Endothelial cell of umbilical vein (primary cell): ENCODE results near the gene PPM1M.

Experiments
- EZH2 ChIP-seq: IDR thresholded peaks from 2 replicates; pipeline ENCODE4 v1.6.1; 2012; ENCODE audit warnings: borderline replicate concordance, low read depth, mild to moderate bottlenecking, moderate library complexity, low read length, inconsistent platforms; ENCODE audit not compliant: severe bottlenecking
- JUN ChIP-seq: IDR thresholded peaks from 2 replicates; pipeline ENCODE4 v1.6.1; 2011; ENCODE audit warnings: borderline replicate concordance, low read depth; ENCODE audit not compliant: insufficient read length, insufficient read depth
- POLR2A ChIP-seq: IDR thresholded peaks from 2 replicates; pipeline ENCODE4 v1.6.1; 2012; ENCODE audit warnings: low read depth, mild to moderate bottlenecking, control low read depth, low read length
- POLR2AphosphoS5 ChIP-seq: IDR thresholded peaks from 2 replicates; pipeline ENCODE4 v1.6.1; 2012; ENCODE audit warnings: low read depth, mild to moderate bottlenecking, control low read depth, low read length, moderate library complexity; ENCODE audit not compliant: insufficient read depth
- TF ChIP-seq, protein P1 (sequence below), 2 donors: IDR thresholded peaks; 1 replicate in 1 of 2; 2 replicates in 1 of 2; pipeline ENCODE4 v1.5.1; 2011; ENCODE audit warnings: low read length in 2 of 2, mild to moderate bottlenecking in 2 of 2, moderate library complexity in 2 of 2, control low read depth in 1 of 2, inconsistent platforms in 1 of 2, low read depth in 1 of 2; ENCODE audit not compliant: insufficient read depth in 1 of 2; ENCODE audit errors: extremely low read depth in 1 of 2
- TF ChIP-seq, protein P2 (sequence below): IDR thresholded peaks from 2 replicates; pipeline ENCODE4 v1.6.1; 2011; ENCODE audit not compliant: insufficient read depth, insufficient read length

DNA sequence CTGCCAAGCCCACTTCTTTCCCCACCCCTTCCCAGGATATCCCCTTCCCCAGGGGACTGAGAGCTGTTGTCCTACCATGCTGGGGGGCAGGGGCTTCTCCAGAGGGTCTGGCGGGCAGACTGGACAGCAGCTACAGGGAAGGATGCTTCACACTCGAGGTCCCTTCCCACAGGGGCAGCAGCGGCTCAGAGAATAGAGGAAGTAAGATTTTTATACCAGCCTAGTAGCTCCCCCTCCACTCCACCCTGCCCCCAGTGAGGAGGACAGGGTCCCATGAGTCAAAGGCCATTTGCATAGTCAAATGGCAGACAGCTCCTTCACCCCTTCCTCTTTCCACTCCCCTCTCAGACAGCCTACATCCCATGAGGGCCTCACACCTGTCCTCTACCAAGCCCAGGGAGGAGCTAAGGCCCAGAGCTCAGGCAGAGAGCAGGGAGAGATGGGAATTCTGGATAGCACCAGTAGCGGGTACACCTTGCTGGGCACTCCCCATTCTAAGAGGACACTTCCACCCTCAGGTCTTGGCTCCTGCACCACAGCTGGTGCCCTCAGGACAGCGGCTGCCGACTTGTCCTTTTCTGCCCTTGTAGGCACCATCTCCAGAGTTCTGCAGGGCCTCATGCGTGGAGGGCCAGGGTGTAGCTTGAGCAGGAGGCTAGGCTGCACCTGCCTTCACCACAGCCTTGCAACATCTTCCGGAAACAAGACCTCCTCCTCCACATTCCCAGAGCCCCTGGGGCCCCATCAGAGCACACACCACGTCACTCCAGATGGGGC lies 19.9 kb upstream of the PPM1M start, which contains the start of gene TLR9:
- TF ChIP-seq POLR2A = no peak
- TF ChIP-seq, protein P1, sequence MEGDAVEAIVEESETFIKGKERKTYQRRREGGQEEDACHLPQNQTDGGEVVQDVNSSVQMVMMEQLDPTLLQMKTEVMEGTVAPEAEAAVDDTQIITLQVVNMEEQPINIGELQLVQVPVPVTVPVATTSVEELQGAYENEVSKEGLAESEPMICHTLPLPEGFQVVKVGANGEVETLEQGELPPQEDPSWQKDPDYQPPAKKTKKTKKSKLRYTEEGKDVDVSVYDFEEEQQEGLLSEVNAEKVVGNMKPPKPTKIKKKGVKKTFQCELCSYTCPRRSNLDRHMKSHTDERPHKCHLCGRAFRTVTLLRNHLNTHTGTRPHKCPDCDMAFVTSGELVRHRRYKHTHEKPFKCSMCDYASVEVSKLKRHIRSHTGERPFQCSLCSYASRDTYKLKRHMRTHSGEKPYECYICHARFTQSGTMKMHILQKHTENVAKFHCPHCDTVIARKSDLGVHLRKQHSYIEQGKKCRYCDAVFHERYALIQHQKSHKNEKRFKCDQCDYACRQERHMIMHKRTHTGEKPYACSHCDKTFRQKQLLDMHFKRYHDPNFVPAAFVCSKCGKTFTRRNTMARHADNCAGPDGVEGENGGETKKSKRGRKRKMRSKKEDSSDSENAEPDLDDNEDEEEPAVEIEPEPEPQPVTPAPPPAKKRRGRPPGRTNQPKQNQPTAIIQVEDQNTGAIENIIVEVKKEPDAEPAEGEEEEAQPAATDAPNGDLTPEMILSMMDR (IDR thresholded peaks at IDR 0.05; ENCODE audit: extremely low read depth in 1 of 2, insufficient read depth in 1 of 2, low read depth in 1 of 2, low read length in 2 of 2) = no peak
- no peak for TF ChIP-seq EZH2
- no peak for TF ChIP-seq POLR2AphosphoS5
- TF ChIP-seq JUN = no peak
- TF ChIP-seq, protein P2, sequence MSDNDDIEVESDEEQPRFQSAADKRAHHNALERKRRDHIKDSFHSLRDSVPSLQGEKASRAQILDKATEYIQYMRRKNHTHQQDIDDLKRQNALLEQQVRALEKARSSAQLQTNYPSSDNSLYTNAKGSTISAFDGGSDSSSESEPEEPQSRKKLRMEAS = no peak
